SKM-1 treated with dmso at 0.1 percent for 144 hours (cell line): Measurements from ENCODE around the gene ROBO1.

Experiments
- DNase-seq: peaks from one replicate; lab custom pipeline; 2025; ENCODE audit not compliant: unreplicated experiment; lab: John Stamatoyannopoulos, UW

ROBO1 gene

GRCh38 chr3:78858910-78859309 is 908.9 kb downstream of the ROBO1 start:
- no peak for DNase-seq

GRCh38 chr3:78858174-78858573 is 909.6 kb downstream of the ROBO1 start:
- DNase-seq = no peak

DNA sequence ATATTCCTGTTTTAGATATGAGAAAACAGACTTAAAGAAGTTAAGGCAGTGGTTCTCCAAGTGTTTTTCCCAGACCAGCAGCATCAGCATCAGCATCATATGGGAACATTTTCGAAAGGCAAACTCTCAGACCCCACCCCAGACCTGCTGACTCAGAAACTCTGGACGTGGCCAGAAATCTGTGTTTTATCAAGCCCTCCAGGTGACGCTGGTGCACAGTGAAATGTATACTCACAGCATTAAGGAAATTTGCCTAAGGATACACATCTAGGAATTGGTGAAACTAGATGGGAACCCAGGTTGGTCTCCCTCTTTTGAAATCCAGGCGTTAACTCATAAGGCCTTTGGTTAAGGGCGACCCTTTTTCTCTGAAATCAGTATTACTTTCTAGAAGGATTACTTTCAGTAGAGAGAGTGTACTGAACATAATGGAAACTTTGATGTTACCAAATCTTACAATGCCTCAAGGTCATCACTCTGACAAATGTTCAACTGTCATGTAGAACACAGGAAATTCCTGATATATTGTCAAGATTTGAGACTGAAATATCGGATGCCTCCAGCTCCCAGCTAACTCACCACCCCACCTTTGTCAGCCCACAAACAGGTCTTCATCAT is 910.2 kb downstream of the ROBO1 start:
- DNase-seq = no peak

GRCh38 chr3:78856164-78856563 is 911.6 kb downstream of the ROBO1 start:
- no peak for DNase-seq

- no peak for DNase-seq
These were observed 912.6 kb downstream of the ROBO1 start for GRCh38 chr3:78855190-78855589.

GRCh38 chr3:78848392-78849288 is 919.2 kb downstream of the ROBO1 start:
- DNase-seq = no peak

DNA sequence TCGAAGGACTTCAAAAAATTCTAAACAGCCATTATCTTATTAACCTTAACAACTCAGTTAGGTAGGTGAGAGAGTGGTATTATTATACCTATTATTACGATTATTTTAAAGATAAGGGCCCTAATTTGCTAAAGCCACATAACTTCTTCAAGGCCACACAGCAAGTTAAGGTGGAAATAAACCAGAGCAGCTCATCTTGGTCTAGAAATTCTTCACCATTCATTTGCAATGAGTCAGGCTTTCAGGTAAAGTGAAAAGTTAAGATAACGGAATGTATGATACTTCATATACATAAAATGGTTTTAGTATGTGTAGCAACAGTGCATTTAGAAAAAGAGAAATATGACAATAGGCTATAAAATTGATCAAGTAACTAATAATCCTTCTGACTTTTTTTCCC is 920.2 kb downstream of the ROBO1 start:
- no peak for DNase-seq

- DNase-seq = no peak
These were observed 920.6 kb downstream of the ROBO1 start for GRCh38 chr3:78847203-78847602.

DNA sequence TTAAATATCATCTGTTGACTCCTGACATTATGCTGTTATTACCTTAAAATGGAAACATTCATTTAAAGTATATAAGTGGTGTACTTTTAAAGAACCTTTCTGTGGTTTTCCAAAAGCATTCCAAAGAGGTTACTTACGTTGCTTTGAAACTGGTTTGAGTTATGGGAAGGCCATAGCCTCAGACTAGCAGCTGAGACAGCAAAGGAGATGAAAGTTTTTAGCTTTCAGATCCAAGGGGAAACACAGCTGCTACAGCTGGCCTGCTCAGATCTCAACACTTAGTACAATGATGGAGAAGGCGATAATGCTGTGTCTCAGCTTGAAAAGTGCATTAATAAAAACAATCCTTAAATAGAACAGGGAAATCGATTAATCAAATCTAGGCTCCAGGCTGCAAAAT is 921.1 kb downstream of the ROBO1 start:
- DNase-seq = no peak

GRCh38 chr3:78845605-78846004 is 922.2 kb downstream of the ROBO1 start:
- DNase-seq = no peak

GRCh38 chr3:78844307-78844706 is 923.5 kb downstream of the ROBO1 start:
- DNase-seq = no peak

GRCh38 chr3:78839693-78840092 is 928.1 kb downstream of the ROBO1 start:
- no peak for DNase-seq

GRCh38 chr3:78838362-78838761 is 929.4 kb downstream of the ROBO1 start:
- DNase-seq = no peak

GRCh38 chr3:78834910-78835309 is 932.9 kb downstream of the ROBO1 start:
- DNase-seq = no peak

DNA sequence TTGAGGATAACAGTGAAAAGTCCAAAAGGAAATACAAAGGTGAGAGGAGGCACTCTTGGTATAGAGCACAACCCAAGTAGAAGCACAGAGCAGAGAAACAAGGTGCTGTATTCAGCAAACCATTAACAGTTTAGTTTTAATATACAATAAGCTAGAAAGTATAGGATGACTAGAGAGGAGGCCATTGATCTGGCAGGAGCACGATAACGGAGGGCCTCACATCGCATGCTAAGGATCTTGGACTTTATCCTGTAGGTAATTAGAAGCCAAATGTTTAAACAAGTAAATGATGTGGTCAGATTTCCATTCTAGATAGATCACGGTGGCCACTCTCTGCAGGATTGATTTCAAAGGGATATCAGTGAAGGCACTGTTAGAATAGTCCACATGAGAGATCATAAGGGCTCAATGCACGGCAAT is 935.0 kb downstream of the ROBO1 start:
- no peak for DNase-seq

DNA sequence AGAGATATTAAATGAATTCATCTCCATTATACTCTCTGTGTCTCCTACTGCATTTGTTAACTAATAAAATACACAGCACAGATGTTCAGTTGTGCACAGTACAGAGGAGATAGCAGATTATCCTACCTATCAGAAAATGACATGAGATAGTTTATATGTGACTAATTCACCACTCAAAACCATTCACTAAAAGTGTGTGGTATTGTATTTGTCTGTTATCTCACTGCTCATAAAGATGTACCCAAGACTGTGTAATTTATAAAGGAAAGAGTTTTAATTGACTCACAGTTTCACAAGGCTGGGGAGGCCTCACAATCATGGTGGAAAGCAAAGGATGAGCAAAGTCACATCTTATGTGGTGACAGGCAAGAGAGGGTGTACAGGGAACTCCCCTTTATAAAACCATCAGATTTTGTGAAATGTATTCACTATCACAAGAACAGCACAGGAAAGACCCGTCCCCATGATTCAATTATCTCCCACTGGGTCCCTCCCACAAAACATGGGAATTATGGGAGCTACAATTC is 936.3 kb downstream of the ROBO1 start:
- no peak for DNase-seq

GRCh38 chr3:78830470-78830869 is 937.3 kb downstream of the ROBO1 start:
- no peak for DNase-seq

DNA sequence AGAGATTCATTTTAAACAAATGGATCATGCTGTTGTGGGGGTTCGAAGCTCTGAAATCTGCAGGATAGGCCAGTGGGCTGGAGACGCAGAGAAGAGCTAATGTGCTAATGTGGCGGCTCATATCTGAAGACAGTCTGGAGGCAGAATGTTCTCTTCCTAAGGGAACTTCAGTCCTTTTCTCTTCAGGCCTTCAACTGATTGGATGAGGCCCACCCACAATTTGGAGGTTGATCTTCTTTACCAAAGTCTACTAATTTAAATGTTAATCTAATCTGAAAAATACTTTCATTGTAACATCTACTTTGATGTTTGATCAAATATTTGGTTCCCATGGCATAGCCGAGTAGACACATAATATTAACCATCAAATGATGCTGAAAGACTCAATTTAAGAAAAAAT is 940.2 kb downstream of the ROBO1 start:
- no peak for DNase-seq

- no peak for DNase-seq
These were observed 942.0 kb downstream of the ROBO1 start for GRCh38 chr3:78825858-78826215.

- DNase-seq = no peak
These were observed 942.5 kb downstream of the ROBO1 start for GRCh38 chr3:78825118-78825857.

DNA sequence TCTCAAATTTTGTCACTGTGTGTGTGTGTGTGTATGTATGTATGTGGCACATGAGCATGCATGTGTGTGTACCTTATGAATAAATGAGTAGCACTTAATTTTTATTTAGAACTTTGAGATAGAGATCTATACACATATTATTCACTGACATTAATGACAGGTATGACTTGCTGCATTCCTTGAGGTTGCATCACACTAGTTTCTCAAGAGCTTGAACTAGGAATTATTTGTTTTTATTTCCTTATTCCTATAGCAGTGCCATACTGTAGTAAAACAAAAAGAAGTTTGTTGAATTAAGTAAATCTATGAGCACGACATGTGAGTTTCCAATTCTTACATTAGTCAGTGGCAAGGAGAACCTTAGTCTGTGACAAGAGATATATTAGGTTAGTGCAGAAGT is 943.9 kb downstream of the ROBO1 start:
- DNase-seq = no peak

DNA sequence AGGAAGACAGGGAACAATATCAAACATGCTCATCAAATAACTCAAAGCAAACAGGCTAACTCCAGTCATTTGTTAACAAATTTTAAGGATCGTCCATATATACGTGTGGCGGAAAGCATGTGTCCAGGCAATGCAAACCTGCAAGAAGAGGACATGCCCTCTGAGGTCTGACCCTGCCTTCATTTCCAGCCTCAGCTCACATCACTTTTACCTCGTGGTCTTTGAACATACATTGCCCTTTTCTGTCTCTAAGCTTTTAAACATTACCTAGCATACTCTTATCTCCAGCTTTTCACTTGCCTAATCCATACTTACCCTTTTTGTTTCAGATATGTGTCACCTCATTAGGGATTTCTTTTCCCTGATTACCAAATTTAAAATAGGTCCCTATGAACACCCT is 944.4 kb downstream of the ROBO1 start:
- no peak for DNase-seq
